Gastroesophageal sphincter (tissue), 3 donors: ENCODE data around the gene RFTN1.

ENCODE experiments used
- CTCF ChIP-seq, 4 experiments: fragments of 200-600 bp in 2 of 4; fragments of 450-650 bp in 2 of 4; sonication (generic) in 1 of 4; IDR thresholded peaks; one replicate each; pipeline ENCODE4 v1.5.1; 2017 to 2019; ENCODE audit warnings: antibody characterized with exemption in 4 of 4, mild to moderate bottlenecking in 2 of 4, moderate library complexity in 2 of 4
- EP300 ChIP-seq: sonication (generic); formaldehyde crosslinking; IDR thresholded peaks from one replicate; pipeline ENCODE4 v1.6.1; 2017; ENCODE audit warnings: antibody characterized with exemption, mild to moderate bottlenecking
- POLR2A ChIP-seq, 2 donors: fragments of 450-650 bp; IDR thresholded peaks; one replicate each; pipeline ENCODE4 v1.6.1; 2017; ENCODE audit warnings: antibody characterized with exemption in 2 of 2, mild to moderate bottlenecking in 2 of 2, moderate library complexity in 1 of 2
- POLR2AphosphoS5 ChIP-seq: sonication (generic); formaldehyde crosslinking; IDR thresholded peaks from one replicate; pipeline ENCODE4 v1.6.1; 2017; ENCODE audit warnings: antibody characterized with exemption

- TF ChIP-seq CTCF (IDR thresholded peaks at IDR 0.05) (no peak), POLR2A (IDR thresholded peaks at IDR 0.05) (no peak), EP300 (no peak), POLR2AphosphoS5 (peak; percentile 66)
Measured at GRCh38 chr3:16448639-16449070, 64.8 kb downstream of the RFTN1 start.
